Thoracic aorta (tissue), 2 donors: ENCODE results near the gene LMNTD2. TPM values are rescaled to one million over a fixed set of nuclear protein-coding genes. Genes with fewer than 3 reads are reported as not detected.

ENCODE experiments used
- ATAC-seq: fragments of 150-250 bp; one replicate; pipeline ENCODE4 v1.8.0; 2017; ENCODE audit warnings: low read depth; ENCODE audit not compliant: insufficient number of reproducible peaks, low FRiP score
- DNase-seq: peaks from one replicate; pipeline ENCODE4 v3.0.0-alpha.2; 2020; ENCODE audit warnings: low spot score
- H3K27ac ChIP-seq, 2 donors: fragments of 200-600 bp; sonication (generic); 1 replicate in 1 of 2; 2 replicates in 1 of 2; pipeline ENCODE4 v1.5.1; 2016; ENCODE audit warnings: mild to moderate bottlenecking in 2 of 2, moderate library complexity in 2 of 2
- H3K27me3 ChIP-seq: fragments of 200-600 bp; sonication (generic); replicated peaks from 2 replicates; pipeline ENCODE4 v1.6.0; 2016; ENCODE audit warnings: mild to moderate bottlenecking; ENCODE audit not compliant: insufficient read depth
- H3K36me3 ChIP-seq: fragments of 200-600 bp; sonication (generic); one replicate; pipeline ENCODE4 v1.5.1; 2016
- H3K4me1 ChIP-seq, 2 donors: fragments of 200-600 bp; sonication (generic); 1 replicate in 1 of 2; 2 replicates in 1 of 2; pipeline versions ENCODE4 v1.5.1 to v1.6.0; 2016; ENCODE audit warnings: low read depth in 2 of 2, mild to moderate bottlenecking in 1 of 2; ENCODE audit not compliant: control insufficient read depth in 1 of 2
- H3K4me3 ChIP-seq: fragments of 200-600 bp; sonication (generic); 2 replicates; pipeline ENCODE4 v1.5.1; 2016; ENCODE audit warnings: mild to moderate bottlenecking
- H3K9me3 ChIP-seq: fragments of 200-600 bp; sonication (generic); 2 replicates; pipeline ENCODE4 v1.5.1; 2016
- CTCF ChIP-seq: fragments of 200-600 bp; sonication (generic); IDR thresholded peaks from one replicate; pipeline ENCODE4 v1.5.1; 2019; ENCODE audit warnings: antibody characterized with exemption
- total RNA-seq, 2 donors: library from RNA; depleted of rRNA; stranded (reverse); fragments of >200 nt; gene quantifications; one replicate each; pipeline versions ENCODE4 v1.1.0 to v1.2.3, GENCODE V29; 2016

LMNTD2 gene
- total RNA-seq, 2 donors from 2014 or later, result 1.1 to 2.7 TPM

- no peak overlapping the region for H3K4me3 ChIP-seq
- no peak for ATAC-seq
- H3K9me3 ChIP-seq, result no peaks in the 10 kb centered on the region
- peaks cover 20 to 31% of the 10 kb centered on the region in 2 donors for H3K4me1 ChIP-seq
- peaks cover 4% of the 10 kb centered on the region for H3K27me3 ChIP-seq
- no peak for DNase-seq
- no peak for TF ChIP-seq CTCF
- H3K36me3 ChIP-seq, result no peaks in the 10 kb centered on the region
- no peak overlapping the region for H3K27ac ChIP-seq
Measured at GRCh38 chr11:557328-558132, 3.0 kb downstream of the LMNTD2 start.

- TF ChIP-seq CTCF, result no peak
- peaks cover 19 to 30% of the 10 kb centered on the region in 2 donors for H3K4me1 ChIP-seq
- DNase-seq, result no peak
- no peaks in the 10 kb centered on the region for H3K9me3 ChIP-seq
- H3K4me3 ChIP-seq, result no peak overlapping the region
- H3K27me3 ChIP-seq, result peaks cover 4% of the 10 kb centered on the region
- no peak overlapping the region for H3K27ac ChIP-seq
- H3K36me3 ChIP-seq, result no peaks in the 10 kb centered on the region
- ATAC-seq, result no peak
Measured at GRCh38 chr11:556662-557256, 3.8 kb downstream of the LMNTD2 start.

DNA sequence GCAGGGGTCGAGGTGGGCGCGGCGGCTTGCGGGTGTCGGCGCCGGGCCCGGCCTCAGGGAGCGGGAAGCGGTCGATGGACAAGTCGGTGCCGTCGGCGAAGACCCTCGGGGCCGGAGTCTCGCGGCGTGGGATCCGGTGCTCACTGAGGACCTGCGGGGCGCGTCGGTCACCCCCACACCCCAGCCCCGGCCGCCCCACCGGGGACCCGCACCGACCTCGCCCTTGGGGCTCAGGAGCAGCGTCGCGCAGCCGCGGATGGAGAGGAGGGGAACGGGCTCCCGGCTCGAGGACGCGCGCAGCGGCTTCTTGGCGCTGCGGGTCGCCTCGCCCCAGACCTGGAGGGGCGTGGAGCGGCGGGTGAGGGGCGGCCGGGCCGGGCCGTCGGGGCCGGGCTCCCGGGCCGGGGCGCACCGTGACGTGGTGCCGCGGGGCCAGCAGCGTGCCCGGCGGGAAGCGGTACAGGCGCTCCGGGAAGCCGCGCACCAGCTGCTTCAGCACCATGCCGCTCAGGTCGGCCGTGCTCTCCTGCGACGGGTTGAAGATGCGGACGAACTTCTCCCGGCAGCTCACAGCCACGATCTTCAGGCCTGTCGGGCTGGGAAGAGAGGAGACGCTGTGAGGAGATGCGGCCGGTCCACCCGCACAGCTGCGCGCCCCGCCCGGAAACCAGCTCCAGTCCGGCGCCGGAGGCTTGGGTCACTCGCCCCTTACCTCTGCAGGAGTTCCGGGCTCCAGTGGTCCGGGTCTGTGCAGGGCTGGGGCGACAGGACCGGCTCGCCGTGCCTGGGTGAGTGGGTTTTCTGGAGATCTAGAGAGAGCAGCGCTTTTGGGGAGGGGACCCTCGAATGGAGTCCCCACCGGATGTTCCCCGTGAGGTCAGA, 4.5 kb downstream of the LMNTD2 start:
- Histone ChIP-seq H3K36me3 (no peaks in the 10 kb centered on the region), H3K9me3 (no peaks in the 10 kb centered on the region), H3K4me1 (peaks cover 13 to 23% of the 10 kb centered on the region in 2 donors), H3K27ac (no peak overlapping the region), H3K27me3 (peaks cover 4% of the 10 kb centered on the region), H3K4me3 (peak overlapping the region; percentile 60)
- DNase-seq, result no peak
- ATAC-seq, result no peak
- TF ChIP-seq CTCF, result no peak

DNA sequence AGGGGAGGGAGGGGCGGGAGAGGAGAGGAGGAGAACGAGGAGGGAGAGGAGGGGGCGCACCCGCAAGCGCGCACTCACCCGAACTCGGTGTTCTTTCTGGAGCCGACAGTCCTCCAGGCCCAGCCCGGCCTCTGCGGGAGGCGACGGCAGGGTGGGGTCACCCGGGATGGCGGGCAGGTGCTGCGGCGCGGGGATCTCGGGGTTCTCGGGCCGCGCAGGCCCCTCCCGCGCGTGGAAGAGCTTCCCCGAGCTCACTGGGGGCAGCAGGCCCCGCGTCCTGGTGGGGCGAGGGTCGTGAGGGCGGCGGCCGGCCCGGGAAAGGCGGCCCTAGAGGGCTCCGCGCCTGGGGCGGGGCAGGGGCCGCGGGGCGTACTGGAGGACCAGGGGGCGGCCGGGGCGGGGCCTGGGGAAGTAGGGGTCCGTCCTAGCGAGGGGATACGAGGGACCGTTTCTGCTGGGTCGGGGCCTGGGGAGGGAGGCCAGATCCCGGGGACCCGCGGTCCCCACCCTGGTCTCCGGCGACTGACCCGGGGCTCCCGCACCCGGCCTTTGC, 5.2 kb downstream of the LMNTD2 start:
- H3K27ac ChIP-seq, result no peak overlapping the region
- peak overlapping the region; percentile 60 for H3K4me3 ChIP-seq
- H3K4me1 ChIP-seq, result peaks cover 12 to 20% of the 10 kb centered on the region in 2 donors
- ATAC-seq, result no peak
- TF ChIP-seq CTCF, result no peak
- no peaks in the 10 kb centered on the region for H3K9me3 ChIP-seq
- peaks cover 4% of the 10 kb centered on the region for H3K27me3 ChIP-seq
- H3K36me3 ChIP-seq, result no peaks in the 10 kb centered on the region
- no peak for DNase-seq
